ENCODE results near the gene CPTP. TPM values are rescaled to one million over a fixed set of nuclear protein-coding genes. Genes with fewer than 3 reads are reported as not detected.
"Not testable (repeated sequence)": the region's sequence is repeated elsewhere in the genome, so short reads cannot be mapped to it uniquely, and the experiment has no call there.

CPTP gene
- total RNA-seq, 2 experiments from 2014 or later, result 5.6 to 5.7 TPM

DNA sequence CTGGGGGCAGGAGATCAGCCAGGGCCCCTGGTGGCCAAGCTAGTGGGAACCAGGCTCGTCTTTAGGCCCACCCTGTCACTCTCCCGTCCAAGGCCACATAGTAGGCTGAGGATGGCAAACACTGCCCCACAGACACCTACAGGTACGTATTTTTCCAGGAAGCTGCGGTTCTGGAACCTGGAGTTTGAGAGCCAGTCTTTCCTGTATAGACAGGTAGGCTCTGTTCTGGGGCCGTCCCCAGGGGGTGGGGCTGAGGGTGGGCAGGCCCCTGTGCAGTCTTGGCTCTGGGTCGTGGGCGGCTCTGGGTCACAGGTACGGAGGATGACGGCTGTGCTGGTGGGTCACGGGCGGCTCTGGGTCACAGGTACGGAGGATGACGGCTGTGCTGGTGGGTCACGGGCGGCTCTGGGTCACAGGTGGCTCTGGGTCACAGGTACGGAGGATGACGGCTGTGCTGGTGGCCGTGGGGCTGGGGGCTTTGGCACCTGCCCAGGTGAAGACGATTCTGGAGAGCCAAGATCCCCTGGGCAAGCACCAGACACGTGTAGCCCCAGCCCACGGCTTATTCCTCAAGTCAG, 14.0 kb upstream of the CPTP start:
- Mint-ChIP-seq H3K36me3 (ENCODE audit: low read depth) (peaks cover 5% of the 10 kb centered on the region), H3K4me3 (peak overlapping the region; percentile 18), H3K4me1 (ENCODE audit: low read depth) (peaks cover 18% of the 10 kb centered on the region), H3K27me3 (ENCODE audit: low read depth) (no peaks in the 10 kb centered on the region), H3K9me3 (no peaks in the 10 kb centered on the region), H3K27ac (no peak overlapping the region)
- intact Hi-C loops (cut with micrococcal nuclease), result no loop called here
- CTCF ChIA-PET, result interaction anchor here (1.3 kb wide), 1 partner anchor 188 kb away, joined by 6 read pairs; no protein-coding TSS in a partner anchor
- no peak for DNase-seq

DNA sequence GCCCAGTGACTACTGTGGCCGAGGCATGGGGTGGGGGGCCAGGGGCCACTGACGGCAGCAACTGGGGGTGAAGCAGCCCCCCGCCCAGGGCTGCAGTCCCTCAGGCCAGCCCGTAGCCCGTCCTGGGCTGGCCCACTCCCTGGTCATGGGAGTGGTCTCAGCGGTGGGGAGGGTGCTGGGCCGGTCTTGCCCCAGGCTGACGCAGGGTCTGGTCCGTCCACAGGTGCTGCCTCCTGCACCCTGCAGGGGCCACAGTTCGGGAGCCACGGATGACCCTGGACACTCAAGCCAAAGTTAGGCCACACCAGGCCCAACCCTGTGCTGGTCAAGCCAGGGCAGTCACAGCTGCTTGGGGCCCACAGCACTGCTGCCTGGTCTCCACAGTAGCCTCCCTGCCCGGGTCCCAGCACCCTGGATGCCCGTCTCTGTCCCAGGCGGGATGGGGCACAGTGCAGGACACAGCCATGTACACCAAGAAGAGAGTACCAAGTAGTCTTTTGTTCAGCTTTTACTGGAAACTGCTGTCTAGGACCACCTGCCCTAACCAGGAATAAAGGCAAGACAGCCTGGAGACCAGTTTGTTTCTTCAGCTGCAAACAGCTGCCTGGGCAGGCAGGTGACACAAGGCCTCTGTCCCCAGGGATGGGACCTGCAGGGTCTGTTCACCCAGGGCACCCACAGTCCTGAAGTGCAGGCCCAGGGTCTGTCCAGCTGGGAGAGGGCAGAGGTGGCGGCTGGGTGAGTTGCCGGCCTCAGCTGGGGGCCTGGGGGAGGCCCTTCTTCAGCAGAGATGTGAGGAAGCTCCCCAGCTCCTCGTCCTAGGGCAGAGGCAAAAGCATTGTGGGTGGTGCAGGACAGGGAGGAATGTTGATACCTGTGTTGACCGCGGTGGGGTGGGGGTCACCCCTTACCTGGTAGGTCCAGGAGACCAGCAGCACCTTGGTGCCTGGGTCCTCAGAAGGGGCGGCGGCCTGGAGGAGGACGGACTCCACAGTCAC, 13.2 kb upstream of the CPTP start:
- no peak overlapping the region for H3K4me3 Mint-ChIP-seq

DNA sequence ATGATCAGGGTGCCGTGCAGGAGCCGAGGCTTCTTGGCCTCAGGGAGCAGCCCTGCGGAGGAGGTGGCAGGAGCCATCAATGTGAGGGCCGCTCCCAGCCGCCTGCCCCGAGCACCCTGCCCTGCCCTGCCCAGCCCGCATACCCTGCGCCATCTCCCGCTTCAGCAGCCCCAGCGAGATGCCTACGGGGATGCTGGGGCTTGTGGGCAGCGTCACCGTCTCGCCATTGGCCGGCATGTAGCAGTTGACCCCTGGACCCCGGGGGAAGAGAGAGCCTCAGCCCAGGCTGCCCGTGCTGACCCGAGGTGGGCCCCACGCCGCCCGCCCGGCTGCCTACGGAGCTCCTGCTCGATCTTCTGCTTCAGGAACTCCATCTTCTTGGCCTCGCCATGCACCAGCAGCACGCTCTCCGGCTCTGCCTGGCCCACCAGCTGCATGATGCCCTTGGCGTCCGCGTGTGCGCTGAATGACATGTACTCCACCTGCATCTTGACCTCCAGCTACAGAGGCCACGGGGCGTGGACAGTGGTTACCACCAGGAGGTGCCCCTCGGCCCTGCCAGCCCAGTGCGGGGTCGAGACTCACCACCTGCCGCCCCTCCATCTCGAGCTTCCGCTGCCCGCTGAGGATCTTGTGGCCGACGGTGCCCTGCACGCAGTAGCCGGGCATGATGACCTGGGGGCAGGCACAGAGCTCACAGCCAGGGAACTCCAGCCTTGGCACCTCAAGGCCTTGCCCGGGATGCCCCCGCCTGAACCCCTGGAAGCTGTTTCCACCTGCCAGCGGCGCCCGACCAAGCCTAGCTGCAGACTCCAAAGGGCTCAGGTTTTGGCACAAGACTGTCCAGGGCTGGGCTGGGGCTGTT, 11.9 kb upstream of the CPTP start:
- Mint-ChIP-seq H3K36me3 (ENCODE audit: low read depth) (peaks cover 8% of the 10 kb centered on the region), H3K4me1 (ENCODE audit: low read depth) (peaks cover 5% of the 10 kb centered on the region), H3K27ac (no peak overlapping the region), H3K4me3 (no peak overlapping the region), H3K27me3 (ENCODE audit: low read depth) (no peaks in the 10 kb centered on the region), H3K9me3 (no peaks in the 10 kb centered on the region)
- CTCF ChIA-PET, result interaction anchor here (0.9 kb wide), 1 partner anchor 192 kb away, joined by 3 read pairs; no protein-coding TSS in a partner anchor
- intact Hi-C loops (cut with micrococcal nuclease), result no loop called here
- DNase-seq, result no peak

More for the DNA sequence above, 13.2 kb upstream of the CPTP start:
- H3K27me3 Mint-ChIP-seq (ENCODE audit: low read depth), result no peaks in the 10 kb centered on the region
- CTCF ChIA-PET, result no interaction called here
- intact Hi-C loops (cut with micrococcal nuclease), result no loop called here
- DNase-seq, result no peak
- peaks cover 8% of the 10 kb centered on the region for H3K36me3 Mint-ChIP-seq (ENCODE audit: low read depth)
- no peak overlapping the region for H3K27ac Mint-ChIP-seq
- H3K4me1 Mint-ChIP-seq (ENCODE audit: low read depth), result peaks cover 11% of the 10 kb centered on the region
- no peaks in the 10 kb centered on the region for H3K9me3 Mint-ChIP-seq

DNA sequence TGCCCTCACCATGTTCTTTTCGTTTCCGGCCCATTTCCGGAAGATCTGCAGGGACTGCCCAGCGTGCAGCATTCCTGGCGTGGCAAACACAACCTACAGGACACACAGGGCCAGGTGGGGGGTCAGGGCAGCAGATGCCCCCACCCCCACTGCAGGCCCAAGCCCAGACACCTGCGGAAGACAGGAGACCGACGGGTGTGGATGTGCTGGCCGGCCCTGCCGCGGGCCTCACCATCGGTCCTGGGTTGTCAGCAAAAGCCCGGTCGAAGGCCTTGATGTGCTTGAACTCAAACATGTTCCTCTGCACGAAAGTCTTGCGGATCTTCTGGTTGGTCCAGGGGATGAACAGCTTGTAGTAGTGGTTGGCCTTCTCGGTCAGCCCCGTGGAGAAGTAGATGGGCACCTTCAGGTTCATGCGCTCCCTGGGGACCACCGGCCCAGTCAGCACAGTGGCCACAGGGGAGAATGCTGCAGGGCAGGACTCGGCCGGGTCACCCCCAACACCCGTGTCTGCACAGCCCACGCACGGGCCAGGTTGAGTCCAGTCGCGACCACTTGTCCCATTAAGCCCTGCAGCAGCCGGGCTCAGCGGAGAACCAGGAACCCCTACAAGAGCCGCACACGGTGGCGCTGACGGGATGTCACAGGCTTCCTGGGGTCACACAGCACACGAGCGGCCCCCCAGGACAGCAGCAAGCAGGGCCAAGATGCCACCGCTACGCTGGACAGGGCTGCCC, 10.9 kb upstream of the CPTP start:
- Mint-ChIP-seq H3K36me3 (ENCODE audit: low read depth) (peaks cover 8% of the 10 kb centered on the region), H3K4me1 (ENCODE audit: low read depth) (peaks cover 5% of the 10 kb centered on the region), H3K27ac (no peak overlapping the region), H3K9me3 (no peaks in the 10 kb centered on the region), H3K4me3 (no peak overlapping the region), H3K27me3 (ENCODE audit: low read depth) (no peaks in the 10 kb centered on the region)
- CTCF ChIA-PET, result interaction anchor here (0.9 kb wide), 1 partner anchor 191 kb away, joined by 3 read pairs; no protein-coding TSS in a partner anchor
- intact Hi-C loops (cut with micrococcal nuclease), result no loop called here
- DNase-seq, result no peak

DNA sequence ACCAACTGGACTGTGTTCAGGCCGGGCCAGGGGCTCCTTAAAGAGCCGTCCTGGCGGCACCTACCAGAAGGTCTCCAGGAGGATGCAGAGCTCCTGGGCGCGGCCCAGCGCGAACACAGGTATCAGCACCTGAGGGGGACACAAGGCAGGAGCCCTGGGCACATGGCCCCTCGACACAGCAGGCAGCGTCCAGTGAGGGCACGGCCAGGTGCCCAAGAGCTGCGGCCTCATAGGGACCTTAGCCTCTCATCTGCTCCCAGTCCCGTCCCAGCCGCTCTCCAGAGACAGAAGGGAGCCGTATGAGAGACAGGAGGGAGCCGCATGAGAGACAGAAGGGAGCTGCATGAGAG, 10.4 kb upstream of the CPTP start:
- intact Hi-C loops (cut with micrococcal nuclease), result no loop called here
- H3K9me3 Mint-ChIP-seq, result no peaks in the 10 kb centered on the region
- peaks cover 5% of the 10 kb centered on the region for H3K4me1 Mint-ChIP-seq (ENCODE audit: low read depth)
- no peak overlapping the region for H3K4me3 Mint-ChIP-seq
- CTCF ChIA-PET, result no interaction called here
- no peak overlapping the region for H3K27ac Mint-ChIP-seq
- peaks cover 8% of the 10 kb centered on the region for H3K36me3 Mint-ChIP-seq (ENCODE audit: low read depth)
- no peaks in the 10 kb centered on the region for H3K27me3 Mint-ChIP-seq (ENCODE audit: low read depth)
- no peak for DNase-seq

DNA sequence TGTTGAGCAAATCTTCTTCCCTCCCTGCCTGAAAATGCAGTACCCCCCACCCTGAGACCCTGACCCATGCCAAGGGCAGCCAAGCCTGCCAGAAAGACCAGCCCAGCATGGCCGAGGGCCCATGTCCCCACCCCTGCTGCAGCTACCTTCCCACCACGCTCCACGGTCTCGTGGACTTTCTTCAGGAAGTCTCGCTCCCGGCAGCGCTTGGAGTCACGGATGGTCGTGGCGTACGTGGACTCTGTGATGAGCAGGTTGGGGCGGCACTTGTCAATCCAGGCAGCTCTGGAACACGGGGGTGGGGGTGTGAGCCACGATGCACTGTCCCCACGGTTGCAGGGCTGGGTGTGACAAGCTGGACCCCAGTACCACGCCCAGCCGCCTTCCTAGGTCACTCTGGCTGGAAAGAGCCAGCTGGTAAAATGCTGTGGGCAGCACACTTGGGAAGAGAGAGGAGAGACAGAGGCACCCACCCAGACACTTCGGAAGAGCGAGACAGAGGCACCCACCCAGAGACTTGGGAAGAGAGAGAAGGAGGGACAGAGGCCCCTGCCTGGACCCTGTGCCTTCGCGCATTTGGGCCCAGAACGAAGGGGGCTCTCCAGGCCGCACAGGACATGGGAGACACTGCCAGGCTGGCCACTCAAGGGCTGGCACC, 9.8 kb upstream of the CPTP start:
- peaks cover 5% of the 10 kb centered on the region for H3K4me1 Mint-ChIP-seq (ENCODE audit: low read depth)
- peaks cover 8% of the 10 kb centered on the region for H3K36me3 Mint-ChIP-seq (ENCODE audit: low read depth)
- no peak overlapping the region for H3K27ac Mint-ChIP-seq
- no peaks in the 10 kb centered on the region for H3K27me3 Mint-ChIP-seq (ENCODE audit: low read depth)
- intact Hi-C loops (cut with micrococcal nuclease), result no loop called here
- CTCF ChIA-PET, result no interaction called here
- no peak for DNase-seq
- H3K9me3 Mint-ChIP-seq, result no peaks in the 10 kb centered on the region
- H3K4me3 Mint-ChIP-seq, result no peak overlapping the region

DNA sequence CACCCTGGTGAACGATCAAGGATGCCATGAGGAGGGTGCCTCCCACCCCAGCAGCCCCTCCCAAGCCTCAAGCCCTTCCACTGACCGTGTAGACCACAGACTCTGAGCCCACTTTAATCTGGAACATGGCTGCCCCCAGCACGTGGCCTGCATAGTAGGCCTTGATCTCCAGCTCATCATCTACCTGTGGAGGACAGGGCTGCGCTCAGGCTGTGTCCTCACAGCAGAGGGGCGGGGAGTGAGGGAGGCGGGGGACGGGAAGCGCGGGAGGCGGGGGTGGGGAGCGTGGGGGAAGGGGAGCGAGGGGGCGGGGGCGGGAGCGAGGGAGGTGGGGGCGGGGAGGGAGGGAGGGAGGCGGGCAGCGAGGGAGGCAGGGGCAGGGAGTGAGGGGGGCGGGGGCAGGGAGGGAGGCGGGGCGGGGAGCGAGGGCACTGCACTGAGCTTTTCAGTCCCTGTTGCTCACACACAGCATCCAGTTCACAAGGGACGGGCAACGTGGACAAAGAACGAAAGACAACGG, 9.1 kb upstream of the CPTP start:
- DNase-seq, result no peak
- intact Hi-C loops (cut with micrococcal nuclease), result no loop called here
- CTCF ChIA-PET, result no interaction called here

DNA sequence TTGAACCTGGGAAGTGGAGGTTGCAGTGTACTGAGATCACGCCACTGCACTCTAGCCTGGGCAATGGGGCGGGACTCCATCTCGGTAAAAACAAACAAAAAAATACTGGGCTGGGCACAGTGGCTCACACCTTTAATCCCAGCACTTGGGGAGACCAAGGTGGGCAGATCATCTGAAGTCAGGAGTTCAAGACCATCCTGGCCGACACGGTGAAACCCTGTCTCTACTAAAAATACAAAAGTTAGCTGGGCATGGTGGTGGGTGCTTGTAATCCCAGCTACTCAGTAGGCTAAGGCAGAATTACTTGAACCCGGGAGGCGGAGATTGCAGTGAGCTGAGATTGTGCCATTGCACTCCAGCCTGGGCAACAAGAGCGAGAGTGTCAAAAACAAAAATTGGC, 8.4 kb upstream of the CPTP start:
- H3K4me1 Mint-ChIP-seq (ENCODE audit: low read depth); CTCF ChIA-PET; intact Hi-C loops (cut with micrococcal nuclease); H3K27ac Mint-ChIP-seq; H3K9me3 Mint-ChIP-seq; H3K36me3 Mint-ChIP-seq (ENCODE audit: low read depth); H3K4me3 Mint-ChIP-seq; DNase-seq; H3K27me3 Mint-ChIP-seq (ENCODE audit: low read depth): not testable (repeated sequence)

More for the DNA sequence above, 9.1 kb upstream of the CPTP start:
- no peaks in the 10 kb centered on the region for H3K9me3 Mint-ChIP-seq
- H3K27me3 Mint-ChIP-seq (ENCODE audit: low read depth), result no peaks in the 10 kb centered on the region
- no peak overlapping the region for H3K4me3 Mint-ChIP-seq
- peaks cover 8% of the 10 kb centered on the region for H3K4me1 Mint-ChIP-seq (ENCODE audit: low read depth)
- peaks cover 9% of the 10 kb centered on the region for H3K36me3 Mint-ChIP-seq (ENCODE audit: low read depth)
- no peak overlapping the region for H3K27ac Mint-ChIP-seq

DNA sequence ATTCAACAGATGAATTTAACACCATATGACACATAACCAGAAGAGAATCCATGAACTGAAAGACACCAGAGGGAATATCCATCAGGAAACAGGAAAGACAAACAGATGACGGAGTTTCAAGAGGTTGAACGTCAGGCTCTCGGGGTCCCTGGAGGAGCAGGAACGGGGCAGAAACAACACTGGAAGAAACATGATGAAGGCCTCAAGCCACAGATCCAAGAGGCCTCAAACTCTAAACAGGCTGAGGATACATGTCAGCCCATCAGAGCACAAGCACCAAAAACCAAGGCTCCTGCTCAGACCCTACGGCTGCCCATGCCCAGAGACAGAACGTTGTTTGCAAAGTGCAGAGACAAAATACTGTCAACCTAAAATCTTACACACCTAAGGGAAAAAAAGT, 7.2 kb upstream of the CPTP start:
- H3K27me3 Mint-ChIP-seq (ENCODE audit: low read depth), result no peaks in the 10 kb centered on the region
- no peaks in the 10 kb centered on the region for H3K9me3 Mint-ChIP-seq
- CTCF ChIA-PET, result interaction anchor here (0.7 kb wide), 1 partner anchor 52 kb away, joined by 3 read pairs; no protein-coding TSS in a partner anchor
- H3K36me3 Mint-ChIP-seq (ENCODE audit: low read depth), result peaks cover 7% of the 10 kb centered on the region
- no peak for DNase-seq
- H3K4me1 Mint-ChIP-seq (ENCODE audit: low read depth), result peaks cover 18% of the 10 kb centered on the region
- H3K27ac Mint-ChIP-seq, result no peak overlapping the region
- H3K4me3 Mint-ChIP-seq, result no peak overlapping the region
- intact Hi-C loops (cut with micrococcal nuclease), result no loop called here

DNA sequence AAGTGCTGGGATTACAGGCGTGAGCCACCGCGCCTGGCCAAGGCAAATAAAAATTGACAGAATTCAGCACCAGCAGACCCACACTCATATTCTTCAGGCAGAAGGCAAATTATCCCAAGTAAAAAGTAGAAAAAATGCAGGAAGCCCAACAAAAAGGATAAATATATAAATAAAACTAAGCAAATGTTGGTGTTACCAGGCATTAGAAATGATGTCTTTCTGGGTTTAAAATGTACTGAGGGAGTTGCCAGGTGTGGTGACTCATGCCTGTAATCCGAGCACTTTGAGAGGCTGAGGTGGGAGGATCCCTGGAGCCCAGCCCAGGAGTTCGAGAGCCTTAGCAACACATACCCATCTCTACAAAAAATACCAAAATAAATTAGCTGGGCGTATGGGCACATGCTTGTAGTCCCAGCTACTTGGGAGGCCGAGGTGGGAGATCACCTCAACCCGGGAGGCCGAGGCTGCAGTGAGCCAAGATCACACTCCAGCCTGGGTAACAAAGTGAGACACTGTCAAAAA, 6.4 kb upstream of the CPTP start:
- peaks cover 7% of the 10 kb centered on the region for H3K36me3 Mint-ChIP-seq (ENCODE audit: low read depth)
- DNase-seq, result no peak
- no peaks in the 10 kb centered on the region for H3K9me3 Mint-ChIP-seq
- H3K4me3 Mint-ChIP-seq, result no peak overlapping the region
- intact Hi-C loops (cut with micrococcal nuclease), result no loop called here
- H3K27me3 Mint-ChIP-seq (ENCODE audit: low read depth), result no peaks in the 10 kb centered on the region
- H3K27ac Mint-ChIP-seq, result peak overlapping the region; percentile 63
- peaks cover 23% of the 10 kb centered on the region for H3K4me1 Mint-ChIP-seq (ENCODE audit: low read depth)
- CTCF ChIA-PET, result no interaction called here

All from activated naive CD4-positive, alpha-beta T cell treated with anti-CD3 and anti-CD28 coated beads for 36 hours (primary cell).